Aorta (tissue), 5 donors: ENCODE data around the gene ELN. TPM values are rescaled to one million over a fixed set of nuclear protein-coding genes. Genes with fewer than 3 reads are reported as not detected.

Source experiments
- ATAC-seq: fragments of 200-7000 bp; cut with Tn5 transposase; one replicate; pipeline ENCODE4 v1.9.1; 2022; ENCODE audit warnings: moderate library complexity; ENCODE audit not compliant: low FRiP score
- DNase-seq, 2 donors: peaks; one replicate each; pipeline ENCODE4 v3.0.0-alpha.2; 2020
- H3K27ac ChIP-seq, 2 donors: one replicate each; pipeline ENCODE4 v1.5.1; 2013; ENCODE audit warnings: low read length in 2 of 2, mild to moderate bottlenecking in 2 of 2, moderate library complexity in 2 of 2, control low read depth in 1 of 2, inconsistent platforms in 1 of 2, low read depth in 1 of 2
- H3K27me3 ChIP-seq, 2 donors: one replicate each; pipeline ENCODE4 v1.6.1; 2013; ENCODE audit warnings: control low read depth in 1 of 2, low read length in 1 of 2, mild to moderate bottlenecking in 1 of 2, moderate library complexity in 1 of 2; ENCODE audit not compliant: insufficient read depth in 2 of 2, control insufficient read depth in 1 of 2
- H3K36me3 ChIP-seq, 2 donors: one replicate each; pipeline ENCODE4 v1.6.1; 2013; ENCODE audit warnings: control low read depth in 1 of 2, low read length in 1 of 2, mild to moderate bottlenecking in 1 of 2; ENCODE audit not compliant: insufficient read depth in 2 of 2, control insufficient read depth in 1 of 2
- H3K4me1 ChIP-seq, 2 donors: one replicate each; pipeline ENCODE4 v1.6.1; 2013; ENCODE audit warnings: low read length in 2 of 2, control low read depth in 1 of 2, mild to moderate bottlenecking in 1 of 2, moderate library complexity in 1 of 2; ENCODE audit not compliant: insufficient read depth in 2 of 2, control insufficient read depth in 1 of 2
- H3K4me3 ChIP-seq, 2 donors: one replicate each; pipeline ENCODE4 v1.5.1; 2013; ENCODE audit warnings: low read length in 2 of 2, control low read depth in 1 of 2, mild to moderate bottlenecking in 1 of 2
- H3K9me3 ChIP-seq: one replicate; pipeline ENCODE4 v1.6.1; 2013; ENCODE audit warnings: mild to moderate bottlenecking, low read length; ENCODE audit not compliant: control insufficient read depth
- WGBS, 2 donors: extraction: QIAGEN DNeasy Blood & Tissue Kit; methylation state at CpG; one replicate each; pipeline ENCODE4 v1.1.7; 2013; 5-methylcytosine and 5-hydroxymethylcytosine counted together
- intact Hi-C, 2 donors: fragments of 100-400 bp; cut with DNase I; formaldehyde crosslinking; loops; one replicate each; pipeline versions ENCODE4 v1.14.2 to v1.15.0; 2022
- polyA plus RNA-seq, 2 donors: library from polyadenylated mRNA; stranded (reverse); fragments of 200-250 nt; gene quantifications; one replicate each; pipeline ENCODE4 v1.2.3, GENCODE V29; 2013
- total RNA-seq, 2 donors: library from RNA; stranded (reverse); fragmentation: NEBNext Ultra II Directional; extraction: Animal tissue kit (Norgen Biotek cat#: 25700); gene quantifications; one replicate each; pipeline ENCODE4 v1.2.1, GENCODE V29; 2021
- donor health status: healthy with polysubstance abuse.
- donor health status: Bipolar disorder and iron deficiency.
- donor health status: DM: no; HTN: no; CAD: no.
- donor health status: DM: no; HTN: no; CAD: no.
- donor health status: DM: yes; HTN: yes; CAD: no.

Gene ELN
- total and polyA plus RNA-seq, 4 donors = 262 to 1,097 (median 696) TPM

- Histone ChIP-seq H3K36me3 (no peaks in the 10 kb centered on the region), H3K4me1 (no peaks in the 10 kb centered on the region), H3K27ac (peak overlapping the region in 1 of 2 donors; percentile 15), H3K27me3 (no peaks in the 10 kb centered on the region), H3K9me3 (no peaks in the 10 kb centered on the region), H3K4me3 (no peak overlapping the region)
- intact Hi-C loops = no loop called here
- 16% methylated on average over 13 of the region's 13 CpGs for WGBS, 2 donors
- DNase-seq (peak in 1 of 2 donors; percentile 75), ATAC-seq (peak; percentile 15)
Measured at GRCh38 chr7:73985737-73986141, 42.2 kb upstream of the ELN start.

DNA sequence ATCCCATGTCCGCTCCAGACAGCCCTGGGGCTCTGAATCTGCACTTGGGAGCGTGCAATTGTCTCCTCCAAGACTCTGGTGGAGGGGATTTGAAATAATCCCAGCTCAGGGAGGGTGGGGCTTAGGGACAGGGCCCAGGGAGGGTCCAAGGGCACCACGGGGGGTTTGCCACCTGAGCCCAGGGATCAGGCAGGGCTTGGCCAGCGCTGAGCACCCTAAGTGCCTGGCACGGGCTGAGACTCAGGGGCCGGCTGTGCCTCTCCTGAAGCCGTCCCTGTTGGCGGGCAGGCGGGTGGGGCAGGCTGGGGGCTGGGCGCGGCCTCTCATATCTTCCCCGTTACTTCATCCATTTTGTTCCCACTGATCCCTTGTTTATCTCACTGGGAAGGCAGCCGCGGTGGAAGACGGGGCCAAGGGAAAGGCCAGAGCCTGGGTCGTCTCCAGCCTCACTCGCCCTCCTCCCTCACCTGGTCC is 41.8 kb upstream of the ELN start:
- intact Hi-C loops = no loop called here
- Histone ChIP-seq H3K4me1 (no peaks in the 10 kb centered on the region), H3K9me3 (no peaks in the 10 kb centered on the region), H3K27me3 (no peaks in the 10 kb centered on the region), H3K36me3 (no peaks in the 10 kb centered on the region), H3K27ac (peak overlapping the region in 1 of 2 donors; percentile 64), H3K4me3 (no peak overlapping the region)
- ATAC-seq (peak; percentile 75), DNase-seq (peak; percentile 74 to 87)
- 8 to 10% methylated on average over 17 of the region's 17 CpGs for WGBS, 2 donors

DNA sequence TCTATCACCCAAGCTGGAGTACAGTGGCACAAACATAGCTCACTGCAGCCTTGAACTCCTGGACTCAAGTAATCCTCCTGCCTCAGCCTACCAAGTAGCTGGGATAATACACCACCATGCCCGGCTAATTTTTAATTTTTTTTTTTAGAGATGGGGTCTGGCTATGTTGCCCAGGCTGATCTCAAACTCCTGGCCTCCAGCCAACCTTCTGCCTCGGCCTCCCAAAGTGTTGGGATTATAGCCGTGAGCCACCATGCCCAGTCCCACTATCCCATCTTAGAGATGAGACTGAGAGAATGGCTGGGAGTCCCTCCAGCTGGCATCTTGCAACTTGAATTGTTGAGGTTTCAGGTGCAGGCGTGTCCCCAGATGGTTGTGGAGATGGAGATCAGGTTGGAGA is 40.7 kb upstream of the ELN start:
- H3K27ac ChIP-seq = no peak overlapping the region
- WGBS, 2 donors = 60 to 61% methylated on average over 4 of the region's 4 CpGs
- H3K9me3 ChIP-seq = no peaks in the 10 kb centered on the region
- no peak for ATAC-seq
- intact Hi-C loops = no loop called here
- no peaks in the 10 kb centered on the region for H3K4me1 ChIP-seq
- DNase-seq = no peak
- no peaks in the 10 kb centered on the region for H3K27me3 ChIP-seq
- no peaks in the 10 kb centered on the region for H3K36me3 ChIP-seq
- H3K4me3 ChIP-seq = no peak overlapping the region

DNA sequence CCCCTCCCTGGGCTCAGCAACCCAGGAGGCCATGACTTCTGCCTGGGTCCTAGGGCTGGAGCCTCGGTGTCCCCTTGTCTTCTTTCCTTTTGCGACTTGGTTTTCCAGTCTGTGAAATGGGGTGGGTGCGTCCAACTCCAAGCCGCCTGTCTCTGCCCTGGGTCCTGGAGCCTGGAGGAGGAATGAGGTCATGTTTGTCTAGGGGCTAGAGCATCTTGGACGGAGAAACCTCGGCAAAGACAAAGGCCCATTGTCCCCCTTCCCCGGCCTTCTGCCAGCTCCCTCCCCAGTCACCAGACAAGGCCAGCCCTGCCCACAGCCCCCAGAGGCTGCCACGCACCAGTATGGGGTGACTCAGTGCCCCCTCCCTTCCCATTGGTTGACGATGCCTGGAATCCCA is 39.8 kb upstream of the ELN start:
- intact Hi-C loops = no loop called here
- 21 to 32% methylated on average over 9 of the region's 9 CpGs for WGBS, 2 donors
- Histone ChIP-seq H3K4me3 (no peak overlapping the region), H3K4me1 (no peaks in the 10 kb centered on the region), H3K9me3 (no peaks in the 10 kb centered on the region), H3K36me3 (no peaks in the 10 kb centered on the region), H3K27me3 (no peaks in the 10 kb centered on the region), H3K27ac (peak overlapping the region in 1 of 2 donors; percentile 22)
- ATAC-seq (no peak), DNase-seq (no peak)

DNA sequence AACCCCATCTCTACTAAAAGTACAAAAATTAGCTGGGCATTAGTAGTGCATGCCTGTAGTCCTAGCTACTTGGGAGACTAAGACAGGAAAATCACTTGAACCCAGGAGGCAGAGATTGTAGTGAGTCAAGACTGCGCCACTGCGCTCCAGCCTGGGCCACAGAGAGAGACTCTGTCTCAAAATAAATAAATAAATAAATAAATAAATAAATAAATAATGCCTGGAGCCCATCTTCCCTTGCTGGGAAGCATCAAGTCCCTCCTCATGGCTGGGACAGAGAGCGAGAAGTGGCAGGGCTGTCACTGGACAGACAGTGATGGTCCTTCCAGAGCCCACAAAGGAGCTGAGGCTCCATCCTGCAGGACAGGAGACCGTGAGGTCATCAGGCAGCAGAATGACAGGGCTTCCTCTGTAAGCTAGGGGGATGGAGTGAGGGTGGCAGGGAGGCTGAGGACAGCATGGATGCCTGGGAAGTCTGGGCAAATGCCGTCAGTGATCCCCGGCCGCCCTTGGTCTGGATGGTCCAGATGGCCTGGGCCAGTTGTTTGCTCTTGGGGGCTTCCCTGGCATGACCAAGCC is 36.4 kb upstream of the ELN start:
- H3K4me3 ChIP-seq = no peak overlapping the region
- H3K27ac ChIP-seq = peak overlapping the region; percentile 20 to 97
- no peaks in the 10 kb centered on the region for H3K36me3 ChIP-seq
- 36 to 39% methylated on average over 7 of the region's 7 CpGs for WGBS, 2 donors
- ATAC-seq (peak; percentile 64), DNase-seq (no peak)
- H3K4me1 ChIP-seq = no peaks in the 10 kb centered on the region
- no peaks in the 10 kb centered on the region for H3K9me3 ChIP-seq
- intact Hi-C loops = loop anchor here (5.0 kb wide), 2 partner anchors 36 to 89 kb away; partner anchors contain the start of gene ELN (in 2 of the 2)
- no peaks in the 10 kb centered on the region for H3K27me3 ChIP-seq

- no peaks in the 10 kb centered on the region for H3K9me3 ChIP-seq
- no peaks in the 10 kb centered on the region for H3K27me3 ChIP-seq
- DNase-seq = peak; percentile 93 to 96
- no peak overlapping the region for H3K4me3 ChIP-seq
- intact Hi-C loops = loop anchor here (5.0 kb wide), 2 partner anchors 35 to 90 kb away; partner anchors contain the start of gene ELN (in 2 of the 2)
- H3K36me3 ChIP-seq = no peaks in the 10 kb centered on the region
- H3K27ac ChIP-seq = peak overlapping the region; percentile 84 to 97
- no peaks in the 10 kb centered on the region for H3K4me1 ChIP-seq
- ATAC-seq = peak; percentile 88
- 2 to 6% methylated on average over 18 of the region's 18 CpGs for WGBS, 2 donors
Measured at GRCh38 chr7:73992101-73992562, 35.8 kb upstream of the ELN start.

DNA sequence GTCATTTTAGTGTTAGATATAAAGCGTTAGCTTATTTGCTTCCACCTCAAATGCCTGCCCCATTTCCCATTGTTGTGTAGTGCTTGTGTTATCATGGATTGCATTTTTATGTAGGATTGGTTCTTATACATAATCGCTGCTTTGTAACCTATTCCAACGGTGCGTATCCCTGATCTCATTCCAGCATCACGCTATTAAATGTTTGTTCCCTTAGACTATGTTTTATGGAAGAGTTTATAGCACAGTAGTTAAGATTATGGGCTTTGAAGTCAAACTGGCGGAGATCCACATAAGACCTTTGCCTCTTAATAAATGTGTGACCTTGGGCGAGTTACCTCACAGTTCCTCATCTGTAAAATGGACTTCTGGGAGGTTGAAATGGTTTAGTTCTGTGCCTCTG is 34.0 kb upstream of the ELN start:
- H3K4me1 ChIP-seq = no peaks in the 10 kb centered on the region
- no peaks in the 10 kb centered on the region for H3K36me3 ChIP-seq
- no peak overlapping the region for H3K4me3 ChIP-seq
- no peaks in the 10 kb centered on the region for H3K9me3 ChIP-seq
- H3K27ac ChIP-seq = peak overlapping the region in 1 of 2 donors; percentile 39
- intact Hi-C loops = loop anchor here (5.0 kb wide), 2 partner anchors 33 to 92 kb away; partner anchors contain the start of gene ELN (in 2 of the 2)
- H3K27me3 ChIP-seq = no peaks in the 10 kb centered on the region
- no peak for DNase-seq
- no peak for ATAC-seq
- WGBS, 2 donors = 81 to 82% methylated on average over 7 of the region's 7 CpGs

GRCh38 chr7:73994761-73995160 is 33.2 kb upstream of the ELN start:
- intact Hi-C loops = loop anchor here (5.0 kb wide), 2 partner anchors 33 to 92 kb away; partner anchors contain the start of gene ELN (in 2 of the 2)
- no peak overlapping the region for H3K4me3 ChIP-seq
- DNase-seq = no peak
- no peaks in the 10 kb centered on the region for H3K9me3 ChIP-seq
- peak overlapping the region; percentile 88 to 95 for H3K27ac ChIP-seq
- no peaks in the 10 kb centered on the region for H3K27me3 ChIP-seq
- H3K4me1 ChIP-seq = no peaks in the 10 kb centered on the region
- no peak for ATAC-seq
- H3K36me3 ChIP-seq = no peaks in the 10 kb centered on the region

GRCh38 chr7:73995330-73995729 is 32.6 kb upstream of the ELN start:
- Histone ChIP-seq H3K27ac (peak overlapping the region; percentile 88 to 95), H3K4me3 (no peak overlapping the region), H3K4me1 (no peaks in the 10 kb centered on the region), H3K27me3 (no peaks in the 10 kb centered on the region), H3K36me3 (no peaks in the 10 kb centered on the region), H3K9me3 (no peaks in the 10 kb centered on the region)
- intact Hi-C loops = no loop called here
- no peak for ATAC-seq
- 2 to 9% methylated on average over 4 of the region's 4 CpGs for WGBS, 2 donors
- peak in 1 of 2 donors; percentile 85 for DNase-seq
